ENCODE results near the gene UNC50. TPM values are rescaled to one million over a fixed set of nuclear protein-coding genes. Genes with fewer than 3 reads are reported as not detected.

UNC50 gene, protein sequence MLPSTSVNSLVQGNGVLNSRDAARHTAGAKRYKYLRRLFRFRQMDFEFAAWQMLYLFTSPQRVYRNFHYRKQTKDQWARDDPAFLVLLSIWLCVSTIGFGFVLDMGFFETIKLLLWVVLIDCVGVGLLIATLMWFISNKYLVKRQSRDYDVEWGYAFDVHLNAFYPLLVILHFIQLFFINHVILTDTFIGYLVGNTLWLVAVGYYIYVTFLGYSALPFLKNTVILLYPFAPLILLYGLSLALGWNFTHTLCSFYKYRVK
- total RNA-seq = 38.8 and 45.5 TPM in 2 replicates
- 41.0 TPM for total RNA-seq (2013)
- polyA plus RNA-seq = 27.2 and 28.7 TPM in 2 replicates
- 12.8 and 14.7 TPM in 2 replicates for polyA minus RNA-seq

GRCh38 chr2:98608116-98608961 lies at the start of gene UNC50, which contains the start of gene COA5:
TSS of gene UNC50 (plus strand) at chr2:98608589. CDS start at chr2:98609760, 1,171 bp downstream.
TSS of gene COA5 (minus strand) at chr2:98608512. CDS start at chr2:98608405, 107 bp downstream.
- CTCF ChIA-PET = interaction anchor here (1.6 kb wide), 1 partner anchor 41 kb away, joined by 5 read pairs; no protein-coding TSS in a partner anchor
- Histone ChIP-seq H3K27ac (ENCODE audit: low read length in 2 of 2) (peak within 1 kb of the TSS; percentile 86 to 97), H3K4me2 (replicated peaks; ENCODE audit: low read depth, low read length, poor library complexity, severe bottlenecking) (peak within 1 kb of the TSS; percentile 84), H3K27me3 (replicated peaks in 1 of 4; ENCODE audit: control extremely low read depth in 1 of 4, control insufficient read depth in 3 of 4, insufficient read depth in 4 of 4, low read length in 3 of 4) (no peaks in the 10 kb centered on the region), H3K4me1 (ENCODE audit: control insufficient read depth in 2 of 2, insufficient read depth in 2 of 2, low read length in 2 of 2) (peaks cover 33 to 35% of the 10 kb centered on the region in 2 donors), H3K4me3 (ENCODE audit: control extremely low read depth in 1 of 5, extremely low read depth in 1 of 5, insufficient read depth in 1 of 5, low read depth in 2 of 5, low read length in 4 of 5) (peak within 1 kb of the TSS; percentile 88 to 99 (median 97)), H3K9ac (ENCODE audit: low read length) (peak within 1 kb of the TSS; percentile 99), H2AFZ (ENCODE audit: insufficient read depth, low read depth, low read length, poor library complexity, severe bottlenecking) (peak within 1 kb of the TSS; percentile 94), H4K20me1 (ENCODE audit: control insufficient read depth, insufficient read depth, low read length, poor library complexity, severe bottlenecking) (peaks cover 19% of the 10 kb centered on the region), H3K9me3 (ENCODE audit: control extremely low read depth in 1 of 3, control insufficient read depth in 2 of 3, insufficient read depth in 1 of 3, low read length in 2 of 3) (no peaks in the 10 kb centered on the region), H3K79me2 (ENCODE audit: control insufficient read depth, insufficient read depth, low read length) (peaks cover 45% of the 10 kb centered on the region), H3K36me3 (replicated peaks in 1 of 2; ENCODE audit: control extremely low read depth in 1 of 2, control insufficient read depth in 1 of 2, extremely low read depth in 1 of 2, insufficient read depth in 2 of 2, low read length in 1 of 2) (peaks cover 4 to 24% of the 10 kb centered on the region in 2 experiments)
- DNase-seq (peak; percentile 94), ATAC-seq (ENCODE audit: low read depth) (peak; percentile 92)
- Mint-ChIP-seq H3K27me3 (no peaks in the 10 kb centered on the region), H3K4me3 (peak within 1 kb of the TSS; percentile 93), H3K27ac (peak within 1 kb of the TSS; percentile 94), H3K4me1 (peaks cover 67% of the 10 kb centered on the region), H3K9me3 (ENCODE audit: insufficient read depth) (no peaks in the 10 kb centered on the region)
- POLR2A ChIA-PET = interaction anchor here (0.6 to 1.1 kb wide), 2 partner anchors 12 to 144 kb away, joined by 3 to 8 read pairs; no protein-coding TSS in a partner anchor
- under 1% methylated on average over 92 of the region's 93 CpGs for WGBS (ENCODE audit: insufficient coverage)
- no peak for TF ChIP-seq EZH2 (IDR thresholded peaks at IDR 0.05; ENCODE audit: borderline replicate concordance, insufficient read depth, low read depth, low read length, poor library complexity, severe bottlenecking)
- TF ChIP-seq CTCF (IDR thresholded peaks at IDR 0.05) = no peak
- intact Hi-C loops (cut with micrococcal nuclease) = loop anchor here (1.0 to 10.0 kb wide), 7 partner anchors 52 to 1954 kb away; partner anchors contain the start of genes C2orf15, EIF5B, INPP4A and MGAT4A

Data from B cell (primary cell).